OCI-LY3 (cell line): ENCODE data around the gene ZNF35.

Experiments
- CTCF ChIP-seq: fragments of 200-600, 300-600 bp; sonication (generic); IDR thresholded peaks from 2 replicates; pipeline ENCODE4 v1.5.1; 2014; ENCODE audit warnings: antibody characterized with exemption, low read length, low read depth
- EZH2phosphoT487 ChIP-seq: fragments of 200-600 bp; shearing (Covaris generic); IDR thresholded peaks from 2 replicates; pipeline ENCODE4 v1.6.1; 2018; ENCODE audit warnings: antibody characterized with exemption, mixed run types, low read depth

- TF ChIP-seq CTCF (no peak), EZH2phosphoT487 (no peak)
Observed at GRCh38 chr3:44648564-44649229, at the start of gene ZNF35.
